ENCODE data around the gene EI24.

Gene EI24

GRCh38 chr11:125625630-125626287, 56.5 kb downstream of the EI24 start:
- peak; percentile 91 for DNase-seq (ENCODE audit: low read depth)
- H3K4me3 ChIP-seq (replicated peaks; ENCODE audit: low read depth, low read length): peak overlapping the region; percentile 82
- TF ChIP-seq CTCF (IDR thresholded peaks at IDR 0.05; ENCODE audit: low read length, missing control alignments): no peak

- peak; percentile 37 for TF ChIP-seq CTCF (IDR thresholded peaks at IDR 0.05; ENCODE audit: low read length, missing control alignments)
- peak; percentile 86 for DNase-seq (ENCODE audit: low read depth)
- H3K4me3 ChIP-seq (replicated peaks; ENCODE audit: low read depth, low read length): peak overlapping the region; percentile 82
Observed at GRCh38 chr11:125626288-125626950, 57.1 kb downstream of the EI24 start.

GRCh38 chr11:125627236-125627910, 58.1 kb downstream of the EI24 start:
- TF ChIP-seq CTCF (IDR thresholded peaks at IDR 0.05; ENCODE audit: low read length, missing control alignments): no peak
- peak overlapping the region; percentile 82 for H3K4me3 ChIP-seq (replicated peaks; ENCODE audit: low read depth, low read length)
- DNase-seq (ENCODE audit: low read depth): peak; percentile 18

Measured in fibroblast of pulmonary artery (primary cell).